Right ventricle myocardium superior (tissue), 1 donor: ENCODE data around the gene KLHL26. TPM values are rescaled to one million over a fixed set of nuclear protein-coding genes. Genes with fewer than 3 reads are reported as not detected.

Source experiments
- ATAC-seq: fragments of 200-7000 bp; cut with Tn5 transposase; one replicate; pipeline ENCODE4 v1.9.1; 2020; ENCODE audit warnings: mild to moderate bottlenecking; ENCODE audit not compliant: poor library complexity
- DNase-seq: peaks from one replicate; pipeline ENCODE4 v3.0.0-alpha.2; 2020
- intact Hi-C: fragments of 100-400 bp; cut with DNase I; formaldehyde crosslinking; loops from one replicate; pipeline ENCODE4 v1.11.2; 2022
- total RNA-seq: library from RNA; stranded (reverse); fragmentation: NEBNext Ultra II Directional; extraction: Animal tissue kit (Norgen Biotek cat#: 25700); gene quantifications from one replicate; pipeline ENCODE4 v1.2.1, GENCODE V29; 2021
- donor health status: DM: no; HTN: yes; CAD: no; lungs with severe emphysema.

Gene KLHL26
- total RNA-seq, 1 donor from 2014 or later: 4.5 TPM

GRCh38 chr19:18610556-18611326 lies 26.1 kb upstream of the KLHL26 start:
- intact Hi-C loops: no loop called here
- DNase-seq (no peak), ATAC-seq (no peak)

- no peak for DNase-seq
- intact Hi-C loops: no loop called here
- no peak for ATAC-seq
These were observed 25.3 kb upstream of the KLHL26 start for GRCh38 chr19:18611327-18612050.

- intact Hi-C loops: no loop called here
- ATAC-seq: no peak
- no peak for DNase-seq
These were observed 24.6 kb upstream of the KLHL26 start for GRCh38 chr19:18612051-18612771.

- intact Hi-C loops: no loop called here
- no peak for DNase-seq
These were observed 23.8 kb upstream of the KLHL26 start, which contains the start of gene TMEM59L for GRCh38 chr19:18612772-18613588. TMEM59L (plus strand) TSS chr19:18612870; CDS start chr19:18612959, 89 bp downstream.

GRCh38 chr19:18613589-18614234 lies 23.1 kb upstream of the KLHL26 start:
- intact Hi-C loops: no loop called here
- DNase-seq (no peak), ATAC-seq (no peak)

More at GRCh38 chr19:18612772-18613588, 23.8 kb upstream of the KLHL26 start, which contains the start of gene TMEM59L:
- ATAC-seq: peak; percentile 47

GRCh38 chr19:18616023-18616422 lies 20.8 kb upstream of the KLHL26 start:
- DNase-seq (no peak), ATAC-seq (no peak)
- intact Hi-C loops: no loop called here

- intact Hi-C loops: no loop called here
- ATAC-seq: no peak
- DNase-seq: no peak
These were observed 19.3 kb upstream of the KLHL26 start for GRCh38 chr19:18617562-18617961.

- no peak for DNase-seq
- intact Hi-C loops: no loop called here
- no peak for ATAC-seq
These were observed 18.6 kb upstream of the KLHL26 start for GRCh38 chr19:18618236-18618635.

- intact Hi-C loops: no loop called here
- DNase-seq (no peak), ATAC-seq (no peak)
These were observed 16.5 kb upstream of the KLHL26 start for GRCh38 chr19:18620311-18620710.

GRCh38 chr19:18620902-18621301 lies 15.9 kb upstream of the KLHL26 start:
- intact Hi-C loops: no loop called here
- no peak for DNase-seq
- no peak for ATAC-seq

GRCh38 chr19:18626906-18627305 lies 9.9 kb upstream of the KLHL26 start:
- ATAC-seq (no peak), DNase-seq (no peak)
- intact Hi-C loops: no loop called here

GRCh38 chr19:18629166-18630088 lies 7.4 kb upstream of the KLHL26 start:
- peak; percentile 70 for DNase-seq
- peak; percentile 92 for ATAC-seq

GRCh38 chr19:18633321-18633720 lies 3.5 kb upstream of the KLHL26 start:
- ATAC-seq: no peak
- no peak for DNase-seq
- intact Hi-C loops: no loop called here

More at GRCh38 chr19:18629166-18630088, 7.4 kb upstream of the KLHL26 start:
- intact Hi-C loops: no loop called here

GRCh38 chr19:18634612-18635297 lies 2.1 kb upstream of the KLHL26 start:
- intact Hi-C loops: no loop called here
- ATAC-seq: no peak
- no peak for DNase-seq

- intact Hi-C loops: no loop called here
- DNase-seq: no peak
These were observed 1.0 kb upstream of the KLHL26 start for GRCh38 chr19:18635831-18636182.

GRCh38 chr19:18636183-18636968 lies 452 bp upstream of the KLHL26 start:
- intact Hi-C loops: no loop called here
- peak; percentile 99 for DNase-seq
- peak; percentile 98 for ATAC-seq

More at GRCh38 chr19:18635831-18636182, 1.0 kb upstream of the KLHL26 start:
- no peak for ATAC-seq
